Measurements from ENCODE around the gene MAG.
A peak's percentile ranks its signal among the peaks of the same experiment; 100 is the strongest.

- peak; percentile 54 for TF ChIP-seq CTCF (IDR thresholded peaks at IDR 0.05)
- no peak for TF ChIP-seq EZH2 (IDR thresholded peaks at IDR 0.05)
- no peak for TF ChIP-seq EZH2phosphoT487 (IDR thresholded peaks at IDR 0.05)
Observed at GRCh38 chr19:35327642-35328041, 35.7 kb downstream of the MAG start.
